ENCODE results near the gene RABGAP1L. TPM values are rescaled to one million over a fixed set of nuclear protein-coding genes. Genes with fewer than 3 reads are reported as not detected.

Gene RABGAP1L
- total and polyA plus RNA-seq, 2 of the 4 experiments (the other 2 are of a cell fraction) = 7.9 to 26.7 TPM

GRCh38 chr1:174836543-174836942 is 677.2 kb downstream of the RABGAP1L start:
- Histone ChIP-seq H2BK15ac (ENCODE audit: low read depth, low read length) (no peak overlapping the region), H2BK120ac (ENCODE audit: low read depth, low read length) (no peak overlapping the region), H3K4me2 (ENCODE audit: low read depth, low read length) (no peak overlapping the region), H3K18ac (ENCODE audit: low read depth, low read length) (no peak overlapping the region), H4K20me1 (ENCODE audit: insufficient read depth, low read length) (no peaks in the 10 kb centered on the region), H3K79me1 (ENCODE audit: low read depth in 1 of 2, low read length in 2 of 2) (no peaks in the 10 kb centered on the region), H2BK5ac (ENCODE audit: low read depth, low read length, poor library complexity, severe bottlenecking) (no peak overlapping the region), H3K4me3 (ENCODE audit: insufficient read depth, low read depth, low read length) (no peak overlapping the region), H4K8ac (ENCODE audit: low read depth in 2 of 2, low read length in 2 of 2) (no peak overlapping the region), H2AFZ (replicated peaks; ENCODE audit: low read length, poor library complexity) (no peak overlapping the region), H3K27ac (ENCODE audit: insufficient read depth, low read length) (no peak overlapping the region), H3K56ac (ENCODE audit: extremely low read depth, insufficient read depth, low read length) (no peak overlapping the region), H2BK20ac (ENCODE audit: low read depth, low read length) (no peak overlapping the region), H3K27me3 (ENCODE audit: control insufficient read depth, insufficient read depth, low read length) (no peaks in the 10 kb centered on the region), H3K36me3 (ENCODE audit: control insufficient read depth, insufficient read depth, low read length) (no peaks in the 10 kb centered on the region), H3K4ac (ENCODE audit: low read depth, low read length) (no peak overlapping the region), H4K91ac (ENCODE audit: insufficient read depth, low read depth, low read length) (no peak overlapping the region), H3K14ac (replicated peaks; ENCODE audit: low read depth, low read length) (no peak overlapping the region), H2AK5ac (ENCODE audit: low read depth, low read length) (no peak overlapping the region), H3K23ac (ENCODE audit: low read depth, low read length) (no peak overlapping the region), H4K5ac (ENCODE audit: low read depth, low read length) (no peak overlapping the region), H3K9me3 (ENCODE audit: control insufficient read depth, insufficient read depth, low read length) (no peaks in the 10 kb centered on the region), H3K9me1 (ENCODE audit: insufficient read depth, low read length) (no peaks in the 10 kb centered on the region), H2AK9ac (replicated peaks; ENCODE audit: low read depth, low read length, poor library complexity) (no peak overlapping the region), H3K4me1 (ENCODE audit: control insufficient read depth, insufficient read depth, low read length) (no peaks in the 10 kb centered on the region), H3K9ac (ENCODE audit: low read depth, low read length) (no peak overlapping the region)
- ChIA-PET CTCF (no interaction called here), POLR2A (ENCODE audit: unreplicated experiment) (no interaction called here)
- dilution Hi-C loops (cut with HindIII; ENCODE audit: low sequenced_read_pairs, unreplicated experiment) (no loop called here), in situ Hi-C loops (cut with MboI; ENCODE audit: low sequenced_read_pairs) (no loop called here), intact Hi-C loops (cut with micrococcal nuclease) (no loop called here)
- no CpG with 5 or more reads among the region's 4 CpGs for WGBS, 2 experiments (ENCODE audit: extremely low coverage in 2 of 2, insufficient read length in 1 of 2)
- no peak for ATAC-seq (ENCODE audit: low read depth)
- TF ChIP-seq SMC3 (IDR thresholded peaks at IDR 0.05; ENCODE audit: low read depth, low read length) (no peak), POLR2A (IDR thresholded peaks at IDR 0.05; ENCODE audit: low read depth, low read length) (no peak), RAD21 (IDR thresholded peaks at IDR 0.05; ENCODE audit: low read length) (no peak), RFX5 (IDR thresholded peaks at IDR 0.05; ENCODE audit: low read depth, low read length) (no peak), ELK1 (IDR thresholded peaks at IDR 0.05; ENCODE audit: borderline replicate concordance, low read depth, low read length) (no peak), MAZ (IDR thresholded peaks at IDR 0.05; ENCODE audit: borderline replicate concordance, low read depth, low read length) (no peak), CHD1 (IDR thresholded peaks at IDR 0.05; ENCODE audit: low read depth, low read length) (no peak), MXI1 (IDR thresholded peaks at IDR 0.05; ENCODE audit: borderline replicate concordance, low read depth, low read length) (no peak)
- BruUV-seq (replicated peaks) = no TSS peak
- peak; percentile 2 for DNase-seq
